HG03045 (cell line): Measurements from ENCODE around the gene GMPPB.

ENCODE experiments used
- ATAC-seq: cut with Tn5 transposase; IDR thresholded peaks from one replicate; pipeline ENCODE4 v1.9.1; 2021; ENCODE audit warnings: mild to moderate bottlenecking, moderate library complexity; ENCODE audit not compliant: unreplicated experiment

The GMPPB gene

GRCh38 chr3:49729966-49730609, 6.3 kb upstream of the GMPPB start:
- no peak for ATAC-seq

- no peak for ATAC-seq
Measured at GRCh38 chr3:49727924-49728361, 4.2 kb upstream of the GMPPB start.

GRCh38 chr3:49727154-49727923, 3.6 kb upstream of the GMPPB start:
- ATAC-seq, result no peak

GRCh38 chr3:49725906-49726681, 2.3 kb upstream of the GMPPB start:
- ATAC-seq, result no peak

GRCh38 chr3:49724586-49724985, 835 bp upstream of the GMPPB start:
- no peak for ATAC-seq

GRCh38 chr3:49723296-49723627, 489 bp downstream of the GMPPB start:
- ATAC-seq, result no peak

GRCh38 chr3:49722896-49723295, 855 bp downstream of the GMPPB start:
- no peak for ATAC-seq

- no peak for ATAC-seq
Measured at GRCh38 chr3:49721896-49722781, 1.6 kb downstream of the GMPPB start.

GRCh38 chr3:49721596-49721895, 2.2 kb downstream of the GMPPB start:
- ATAC-seq, result no peak

GRCh38 chr3:49720855-49721595, 2.7 kb downstream of the GMPPB start:
- ATAC-seq, result no peak

GRCh38 chr3:49719214-49719884, 4.4 kb downstream of the GMPPB start, which contains the start of gene AMIGO3:
TSS of gene AMIGO3 (minus strand) at chr3:49719684. CDS start at chr3:49719465, 219 bp downstream.
- ATAC-seq, result peak; percentile 41

GRCh38 chr3:49718858-49719213, 4.9 kb downstream of the GMPPB start:
- no peak for ATAC-seq

GRCh38 chr3:49717959-49718857, 5.5 kb downstream of the GMPPB start:
- no peak for ATAC-seq

- no peak for ATAC-seq
Measured at GRCh38 chr3:49717211-49717958, 6.4 kb downstream of the GMPPB start.

- ATAC-seq, result no peak
Measured at GRCh38 chr3:49716691-49717210, 7.0 kb downstream of the GMPPB start.

- no peak for ATAC-seq
Measured at GRCh38 chr3:49716169-49716568, 7.6 kb downstream of the GMPPB start.

- ATAC-seq, result no peak
Measured at GRCh38 chr3:49715611-49716121, 8.1 kb downstream of the GMPPB start.
